Activated T-cell treated with anti-CD3 and anti-CD28 coated beads, Interleukin-2, amount 50 U/mL, for 72 hours (primary cell): ENCODE data around the gene SMC3. TPM values are rescaled to one million over a fixed set of nuclear protein-coding genes. Genes with fewer than 3 reads are reported as not detected.
A peak's percentile ranks its signal among the peaks of the same experiment; 100 is the strongest.
"Not testable (repeated sequence)": the region's sequence is repeated elsewhere in the genome, so short reads cannot be mapped to it uniquely, and the experiment has no call there.

Source experiments
- ATAC-seq, 2 donors: fragments of 150-1000 bp; cut with Tn5 transposase; replicated peaks in 1 of 2; 2 replicates each; pipeline ENCODE4 v1.10.0; 2021; ENCODE audit warnings: moderate library complexity in 2 of 2, mild to moderate bottlenecking in 1 of 2
- DNase-seq, 2 donors: peaks; one replicate each; pipeline ENCODE4 v3.0.0; 2021 to 2022; ENCODE audit warnings: mixed read lengths in 1 of 2
- H3K27ac Mint-ChIP-seq: one replicate; pipeline ENCODE4 v1.8.0; 2022; ENCODE audit warnings: mild to moderate bottlenecking, moderate library complexity, mixed read lengths
- H3K27me3 Mint-ChIP-seq: one replicate; pipeline ENCODE4 v1.8.0; 2022; ENCODE audit warnings: low read depth, mixed read lengths
- H3K36me3 Mint-ChIP-seq, 2 donors: one replicate each; pipeline ENCODE4 v1.8.0; 2022; ENCODE audit warnings: mixed read lengths in 2 of 2, mild to moderate bottlenecking in 1 of 2; ENCODE audit not compliant: insufficient read depth in 2 of 2
- H3K4me1 Mint-ChIP-seq: one replicate; pipeline ENCODE4 v1.8.0; 2022; ENCODE audit warnings: low read depth, mixed read lengths
- H3K4me3 Mint-ChIP-seq, 2 donors: one replicate each; pipeline ENCODE4 v1.8.0; 2022; ENCODE audit warnings: mild to moderate bottlenecking in 2 of 2, mixed read lengths in 2 of 2, moderate library complexity in 2 of 2
- H3K9me3 Mint-ChIP-seq, 2 donors: one replicate each; pipeline ENCODE4 v1.8.0; 2022; ENCODE audit warnings: mixed read lengths in 2 of 2
- total RNA-seq, 2 donors: library from RNA; stranded (reverse); gene quantifications; one replicate each; pipeline ENCODE4 v1.2.3, GENCODE V29; 2022

Gene SMC3
- total RNA-seq, 2 donors from 2014 or later, result 79.7 to 85.6 TPM

DNA sequence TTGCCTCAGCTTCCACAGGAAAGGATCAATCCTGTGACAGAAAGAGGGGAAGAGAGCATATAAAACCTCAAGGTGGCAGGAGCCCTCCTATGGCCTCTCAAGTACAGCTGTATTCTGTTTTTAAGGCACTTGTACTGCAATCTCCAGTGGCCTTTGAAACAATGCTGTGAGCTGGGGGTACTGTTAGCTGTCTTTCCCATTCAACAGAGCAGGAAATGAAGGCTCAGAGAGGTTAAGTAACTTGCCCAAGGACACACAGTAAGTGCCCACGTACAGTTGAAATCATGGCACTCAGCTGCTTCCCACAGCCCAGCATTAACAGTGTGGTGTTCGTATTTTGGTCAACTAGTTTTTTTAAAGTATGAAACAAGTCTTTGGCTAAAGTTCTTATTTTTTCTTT, 35.8 kb upstream of the SMC3 start:
- Mint-ChIP-seq H3K27me3 (no peaks in the 10 kb centered on the region), H3K27ac (no peak overlapping the region), H3K9me3 (no peaks in the 10 kb centered on the region), H3K36me3 (no peaks in the 10 kb centered on the region), H3K4me1 (peaks cover 75% of the 10 kb centered on the region), H3K4me3 (no peak overlapping the region)
- DNase-seq, result no peak
- no peak for ATAC-seq

DNA sequence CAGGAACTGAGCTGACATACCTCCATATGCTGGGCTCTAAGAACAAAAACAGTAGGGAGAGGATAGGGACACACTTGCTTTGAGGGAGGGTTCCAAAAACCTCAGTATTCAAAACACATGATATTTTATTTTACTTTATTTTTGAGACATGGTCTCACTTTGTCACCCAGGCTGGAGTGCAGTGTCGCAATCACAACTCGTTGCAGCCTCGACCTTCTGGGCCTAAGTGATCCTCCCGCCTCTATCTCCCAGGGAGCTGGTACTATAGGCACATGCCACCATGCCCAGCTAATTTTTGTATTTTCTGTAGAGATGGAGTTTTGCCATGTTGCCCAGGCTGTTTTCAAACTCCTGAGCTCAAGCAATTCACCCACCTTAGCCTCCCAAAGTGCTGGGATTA, 34.9 kb upstream of the SMC3 start:
- DNase-seq, H3K27me3 Mint-ChIP-seq, ATAC-seq, H3K4me3 Mint-ChIP-seq, H3K36me3 Mint-ChIP-seq, H3K9me3 Mint-ChIP-seq, H3K27ac Mint-ChIP-seq: not testable (repeated sequence)
- peaks cover 74% of the 10 kb centered on the region for H3K4me1 Mint-ChIP-seq

DNA sequence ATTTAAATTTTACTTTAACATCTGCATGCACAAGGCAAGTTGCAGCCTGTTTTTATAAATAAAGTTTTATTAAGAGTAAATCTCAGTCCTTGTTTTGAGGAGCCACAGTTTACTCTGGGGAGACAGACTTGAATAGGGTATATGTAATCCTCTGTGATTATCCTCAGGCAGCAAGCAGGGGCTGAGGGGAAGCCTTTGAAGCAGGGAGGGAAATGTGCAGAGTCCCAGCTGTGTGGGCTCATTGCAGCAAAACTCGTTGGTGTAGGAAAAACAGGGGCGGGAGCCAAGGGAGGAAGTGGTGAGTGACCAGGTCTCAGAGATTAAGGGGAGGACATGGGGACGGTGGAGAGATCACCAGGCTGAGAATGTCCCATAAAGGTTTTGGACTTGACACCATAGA, 34.3 kb upstream of the SMC3 start:
- Mint-ChIP-seq H3K9me3 (no peaks in the 10 kb centered on the region), H3K4me1 (peaks cover 68% of the 10 kb centered on the region), H3K36me3 (no peaks in the 10 kb centered on the region), H3K27me3 (no peaks in the 10 kb centered on the region), H3K4me3 (peak overlapping the region in 1 of 2 donors; percentile 46), H3K27ac (no peak overlapping the region)
- ATAC-seq (no peak), DNase-seq (no peak)

DNA sequence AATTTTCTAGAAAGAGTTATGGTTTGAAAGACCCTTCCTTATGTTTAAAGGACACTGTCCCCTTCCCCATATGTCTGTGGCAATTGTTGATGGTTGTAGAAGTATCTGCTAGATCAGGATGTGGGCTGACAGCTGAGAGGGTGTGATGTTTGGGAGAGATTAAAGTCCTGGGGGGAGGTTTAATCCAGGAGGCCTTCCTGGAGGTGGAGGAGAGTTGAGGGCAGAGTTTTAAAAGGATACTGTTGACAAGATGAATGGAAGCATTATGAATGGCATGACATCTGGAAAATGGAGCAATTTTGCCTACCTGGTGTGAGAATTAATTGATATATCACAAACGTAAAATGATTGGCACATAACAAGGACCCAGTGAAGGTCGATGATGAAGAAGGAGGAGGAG, 32.9 kb upstream of the SMC3 start:
- peak overlapping the region; percentile 37 to 67 for H3K4me3 Mint-ChIP-seq
- DNase-seq (no peak), ATAC-seq (no peak)
- no peaks in the 10 kb centered on the region for H3K9me3 Mint-ChIP-seq
- no peaks in the 10 kb centered on the region for H3K36me3 Mint-ChIP-seq
- no peak overlapping the region for H3K27ac Mint-ChIP-seq
- no peaks in the 10 kb centered on the region for H3K27me3 Mint-ChIP-seq
- peaks cover 67% of the 10 kb centered on the region for H3K4me1 Mint-ChIP-seq

DNA sequence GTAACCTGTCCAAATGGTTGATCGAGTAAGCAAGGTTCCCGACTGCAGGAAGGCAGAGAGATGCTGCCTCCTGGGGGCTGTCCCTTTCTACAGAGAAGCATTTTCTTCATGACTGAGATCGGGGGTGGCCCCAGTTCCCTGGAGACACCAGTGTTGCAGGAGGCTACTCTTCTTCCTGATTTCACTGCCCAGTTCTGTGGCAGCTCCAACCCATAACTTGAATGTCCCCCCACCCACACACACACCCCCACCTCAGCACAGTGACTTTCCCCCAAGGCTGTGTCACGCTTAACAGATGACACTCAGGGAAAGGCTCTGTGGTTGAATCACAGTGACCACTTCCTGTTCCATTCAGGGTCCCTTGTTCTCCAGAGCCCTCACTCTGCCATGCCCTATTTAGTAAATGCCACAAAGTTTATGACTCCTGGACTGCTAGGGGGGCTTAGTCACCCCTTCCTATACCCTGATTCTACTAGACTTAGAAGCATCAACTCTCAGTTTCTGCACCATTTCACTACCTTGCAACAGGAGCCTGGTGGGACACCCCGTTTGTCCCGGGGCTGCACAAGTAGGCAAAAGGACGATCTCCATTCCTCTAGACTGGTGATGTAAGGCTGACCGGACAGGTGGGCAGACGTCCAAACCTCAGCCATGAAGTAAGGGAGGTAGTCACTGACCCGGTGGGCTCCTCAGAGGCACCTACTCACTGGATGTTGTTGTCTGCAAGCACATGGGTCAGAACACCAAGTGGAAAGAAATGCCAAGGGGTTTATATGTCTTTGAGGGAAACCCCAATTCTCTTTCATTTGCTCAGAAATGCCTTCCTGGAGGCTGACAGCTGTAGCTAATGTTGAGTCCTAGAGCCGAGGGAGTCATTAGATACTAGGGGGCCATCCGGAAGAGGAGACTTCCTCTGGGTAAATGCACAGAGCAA, 31.3 kb upstream of the SMC3 start:
- H3K36me3 Mint-ChIP-seq, result no peaks in the 10 kb centered on the region
- H3K27ac Mint-ChIP-seq, result peak overlapping the region; percentile 88
- ATAC-seq (peak; percentile 93 to 94), DNase-seq (peak; percentile 83 to 88)
- H3K27me3 Mint-ChIP-seq, result no peaks in the 10 kb centered on the region
- peaks cover 64% of the 10 kb centered on the region for H3K4me1 Mint-ChIP-seq
- H3K9me3 Mint-ChIP-seq, result no peaks in the 10 kb centered on the region
- H3K4me3 Mint-ChIP-seq, result peak overlapping the region; percentile 57 to 72

DNA sequence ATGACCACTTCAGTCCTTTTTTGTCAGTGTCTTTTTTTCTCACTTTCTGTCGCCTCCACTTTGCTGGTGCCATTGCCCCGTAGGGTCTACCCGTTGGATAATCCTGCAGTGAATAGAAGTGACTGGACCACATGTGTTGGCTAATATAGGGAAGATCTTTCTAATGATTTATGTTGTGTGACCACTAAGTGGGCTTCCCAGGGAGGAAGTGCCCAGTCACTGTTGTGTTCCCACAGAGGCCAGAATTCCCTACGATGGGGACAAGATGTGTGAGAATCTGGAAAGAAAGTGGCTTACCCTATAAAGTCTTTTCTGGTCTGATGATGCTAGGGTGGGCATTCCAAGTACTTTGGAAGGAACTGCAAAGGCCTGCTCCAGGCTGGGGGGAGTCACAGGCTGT, 28.4 kb upstream of the SMC3 start:
- Mint-ChIP-seq H3K4me3 (no peak overlapping the region), H3K9me3 (no peaks in the 10 kb centered on the region), H3K4me1 (peaks cover 53% of the 10 kb centered on the region), H3K27me3 (no peaks in the 10 kb centered on the region), H3K27ac (no peak overlapping the region), H3K36me3 (no peaks in the 10 kb centered on the region)
- no peak for ATAC-seq
- no peak for DNase-seq

DNA sequence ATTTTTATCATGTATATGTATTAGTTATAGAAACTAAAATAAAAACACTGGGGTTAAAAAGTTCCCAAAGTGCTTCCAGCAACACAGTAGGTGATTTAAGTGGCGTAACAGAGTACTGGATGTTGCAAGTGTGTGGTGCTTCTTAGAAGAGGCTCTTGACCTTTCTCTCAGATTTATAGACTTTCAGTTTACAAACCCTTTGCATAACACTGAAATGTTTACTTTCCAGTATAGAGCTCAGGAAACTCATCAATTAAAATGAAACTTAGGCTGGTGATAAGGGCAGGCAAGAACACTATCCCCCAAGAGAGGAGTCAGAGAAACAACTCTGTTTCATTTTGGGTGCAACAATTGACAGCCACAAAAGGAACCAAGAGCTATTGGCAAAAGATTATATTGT, 27.5 kb upstream of the SMC3 start:
- no peaks in the 10 kb centered on the region for H3K9me3 Mint-ChIP-seq
- DNase-seq, result no peak
- no peak overlapping the region for H3K4me3 Mint-ChIP-seq
- H3K27me3 Mint-ChIP-seq, result no peaks in the 10 kb centered on the region
- no peak for ATAC-seq
- peaks cover 44% of the 10 kb centered on the region for H3K4me1 Mint-ChIP-seq
- H3K36me3 Mint-ChIP-seq, result no peaks in the 10 kb centered on the region
- H3K27ac Mint-ChIP-seq, result peak overlapping the region; percentile 55

DNA sequence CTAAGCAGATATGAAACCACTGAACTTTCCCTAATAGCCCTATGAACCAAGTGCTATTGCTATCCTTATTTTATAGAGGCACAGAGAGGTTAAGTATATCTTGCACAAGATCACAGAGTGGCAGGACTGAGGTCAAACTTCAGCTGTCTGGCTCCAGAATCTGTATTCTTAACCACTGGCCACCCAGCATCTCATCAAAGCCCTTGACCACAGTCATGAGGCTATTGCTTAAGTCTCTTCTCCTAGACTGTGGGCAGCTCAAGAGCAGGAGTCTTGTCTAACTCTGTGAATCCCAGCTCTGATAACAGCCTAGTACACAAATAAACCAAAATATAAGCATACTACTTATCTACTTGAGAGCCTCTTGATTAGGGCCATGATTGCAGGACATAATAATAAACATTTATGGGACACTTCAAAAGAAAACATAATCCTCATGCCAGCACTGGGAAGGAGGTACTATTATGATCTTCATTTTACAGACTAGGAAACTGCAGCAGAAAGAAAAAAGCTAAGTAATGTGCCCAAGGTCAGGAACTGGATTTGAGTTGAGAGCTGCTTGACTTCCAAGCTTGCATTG, 22.4 kb upstream of the SMC3 start:
- Mint-ChIP-seq H3K4me3 (no peak overlapping the region), H3K27me3 (peaks cover 17% of the 10 kb centered on the region), H3K27ac (no peak overlapping the region), H3K36me3 (no peaks in the 10 kb centered on the region), H3K9me3 (no peaks in the 10 kb centered on the region), H3K4me1 (peaks cover 20% of the 10 kb centered on the region)
- ATAC-seq, result no peak
- DNase-seq, result no peak

DNA sequence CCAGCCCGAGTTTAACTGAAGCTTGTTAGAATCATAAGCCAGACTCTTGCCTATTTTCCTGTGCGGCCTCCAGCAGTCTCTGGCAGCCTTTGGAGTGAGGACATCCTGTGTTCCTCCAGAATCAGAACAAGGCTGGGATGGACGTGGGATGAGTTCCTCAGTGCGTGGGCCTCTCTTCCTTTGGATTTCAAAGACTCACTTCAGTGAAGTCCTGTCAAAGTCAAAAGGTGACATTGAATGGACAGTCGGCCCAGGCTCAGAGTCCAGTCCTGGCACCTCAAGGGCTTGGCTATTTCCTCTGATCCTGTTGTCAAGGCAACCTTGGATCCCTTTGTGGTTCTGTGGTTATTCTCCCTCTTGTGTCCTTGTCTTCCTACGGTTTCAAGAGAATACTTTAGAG, 21.4 kb upstream of the SMC3 start:
- ATAC-seq, result no peak
- DNase-seq, result no peak
- H3K27me3 Mint-ChIP-seq, result peaks cover 23% of the 10 kb centered on the region
- H3K4me1 Mint-ChIP-seq, result peaks cover 16% of the 10 kb centered on the region
- H3K27ac Mint-ChIP-seq, result no peak overlapping the region
- no peak overlapping the region for H3K4me3 Mint-ChIP-seq
- H3K36me3 Mint-ChIP-seq, result no peaks in the 10 kb centered on the region
- no peaks in the 10 kb centered on the region for H3K9me3 Mint-ChIP-seq

DNA sequence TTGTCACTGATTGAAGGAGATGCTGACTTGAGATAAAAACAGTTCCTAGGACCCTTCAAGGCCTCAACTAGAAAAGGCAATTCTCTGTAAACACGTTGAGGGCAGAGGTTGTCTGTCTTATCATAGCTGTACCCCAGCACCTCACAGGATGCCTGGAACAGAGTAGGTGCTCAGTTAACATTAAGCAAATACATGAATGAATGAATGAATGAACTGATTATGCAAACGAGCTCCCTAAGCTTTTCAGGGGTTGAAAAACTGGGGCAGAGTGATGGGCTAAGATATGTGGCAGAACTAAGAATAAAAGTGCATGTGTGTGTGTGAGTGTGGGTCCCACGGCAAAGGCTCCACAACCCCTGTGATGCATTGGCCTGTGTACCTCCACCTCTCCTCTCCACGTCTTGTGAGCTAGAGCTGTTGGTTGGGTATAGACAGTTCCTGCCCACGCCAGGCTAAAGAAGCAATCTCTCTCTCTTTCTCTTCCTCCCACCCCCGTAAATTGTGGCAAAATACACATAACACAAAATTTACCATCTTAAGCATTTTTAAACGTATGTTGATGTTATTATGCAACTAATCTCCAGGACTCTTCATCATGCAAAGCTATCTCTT, 20.9 kb upstream of the SMC3 start:
- DNase-seq (no peak), ATAC-seq (peak; percentile 50 to 52)
- Mint-ChIP-seq H3K27me3 (peaks cover 28% of the 10 kb centered on the region), H3K4me3 (peak overlapping the region; percentile 14 to 75), H3K36me3 (no peaks in the 10 kb centered on the region), H3K27ac (peak overlapping the region; percentile 79), H3K4me1 (peaks cover 16% of the 10 kb centered on the region), H3K9me3 (no peaks in the 10 kb centered on the region)

DNA sequence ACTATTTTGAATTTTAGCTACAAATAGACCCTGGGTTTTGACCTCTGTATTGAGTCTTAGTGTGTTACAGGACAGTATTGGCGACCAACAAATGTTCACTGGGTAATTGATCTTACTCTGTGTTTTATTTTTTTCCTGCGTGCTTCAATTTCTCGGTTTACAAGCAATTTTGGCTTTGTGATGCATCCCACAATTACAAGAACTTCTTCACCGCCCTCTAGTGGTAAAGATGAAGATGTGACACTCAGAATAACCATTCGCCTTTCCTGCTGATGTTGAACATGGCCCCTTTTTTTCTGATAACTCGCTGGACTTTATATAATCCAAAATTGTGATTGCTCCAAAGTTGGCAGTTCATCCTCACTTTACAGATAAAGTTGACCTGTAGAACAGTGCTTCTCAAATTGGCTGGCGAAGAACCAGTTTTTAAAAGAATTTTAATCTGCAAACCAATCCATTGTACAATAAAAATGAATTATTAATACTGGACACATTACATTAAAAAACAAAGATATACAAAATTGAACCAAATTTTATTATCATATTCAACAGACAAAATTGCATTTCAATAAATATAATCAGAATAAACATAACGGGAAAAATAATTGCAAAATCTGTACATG, 20.2 kb upstream of the SMC3 start:
- peak overlapping the region; percentile 79 for H3K27ac Mint-ChIP-seq
- H3K4me1 Mint-ChIP-seq, result peaks cover 16% of the 10 kb centered on the region
- H3K36me3 Mint-ChIP-seq, result no peaks in the 10 kb centered on the region
- ATAC-seq (peak; percentile 69 to 73), DNase-seq (no peak)
- no peaks in the 10 kb centered on the region for H3K9me3 Mint-ChIP-seq
- H3K4me3 Mint-ChIP-seq, result peak overlapping the region; percentile 14 to 75
- peaks cover 33% of the 10 kb centered on the region for H3K27me3 Mint-ChIP-seq

DNA sequence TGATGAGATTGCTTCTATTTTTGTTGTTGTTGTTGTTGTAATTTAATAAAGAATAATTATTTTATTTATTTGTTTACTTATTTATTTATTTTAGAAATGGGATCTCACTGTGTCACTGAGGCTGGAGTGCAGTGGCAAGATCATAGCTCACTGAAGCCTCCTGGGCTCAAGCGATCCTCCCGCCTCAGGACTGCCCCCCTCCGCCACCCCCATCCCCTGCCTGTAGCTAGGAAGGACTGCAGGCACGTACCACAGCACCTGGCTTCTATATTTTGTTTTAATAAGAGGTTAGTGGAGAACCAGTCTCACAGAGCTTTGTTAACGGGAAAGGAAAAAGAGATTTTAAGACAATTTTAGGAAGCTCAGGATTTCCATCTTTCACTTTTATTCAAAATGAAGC, 19.5 kb upstream of the SMC3 start:
- Mint-ChIP-seq H3K27me3 (peaks cover 39% of the 10 kb centered on the region), H3K36me3 (no peaks in the 10 kb centered on the region), H3K4me3 (no peak overlapping the region), H3K9me3 (peaks cover 0 to 2% of the 10 kb centered on the region in 2 donors), H3K27ac (no peak overlapping the region), H3K4me1 (peaks cover 16% of the 10 kb centered on the region)
- ATAC-seq (no peak), DNase-seq (no peak)

DNA sequence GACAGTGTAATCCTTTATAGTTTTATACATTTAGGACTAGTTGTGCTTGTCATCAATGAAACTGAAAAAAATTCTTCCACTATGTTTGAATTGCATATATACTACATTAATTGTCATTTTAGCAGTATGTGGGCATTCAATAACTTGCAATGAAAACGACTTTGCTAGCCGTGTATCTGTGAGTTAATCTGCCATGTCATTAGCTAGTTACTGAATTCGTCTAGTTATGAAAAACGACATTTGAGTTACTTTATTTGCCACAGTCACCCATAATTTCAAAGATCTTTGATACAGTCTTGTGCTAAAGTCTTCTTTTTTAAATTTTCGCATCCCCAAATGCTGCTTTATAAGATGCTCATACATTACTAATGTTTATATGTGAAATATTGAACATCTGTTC, 18.3 kb upstream of the SMC3 start:
- Mint-ChIP-seq H3K4me1 (peaks cover 16% of the 10 kb centered on the region), H3K27me3 (peaks cover 39% of the 10 kb centered on the region), H3K27ac (no peak overlapping the region), H3K9me3 (peaks cover 0 to 2% of the 10 kb centered on the region in 2 donors), H3K4me3 (no peak overlapping the region), H3K36me3 (no peaks in the 10 kb centered on the region)
- DNase-seq (no peak), ATAC-seq (no peak)
